ENCODE measurements around the gene CDC37. TPM values are rescaled to one million over a fixed set of nuclear protein-coding genes. Genes with fewer than 3 reads are reported as not detected.

CDC37 gene
- total and polyA plus RNA-seq, 7 experiments from 2014 or later = 62.8 to 229 (median 177) TPM

Small RNA genes lying within 50 kb of the gene (microRNA-seq; reads per million reads assigned to microRNA genes)
- not detected for gene MIR1181 (ENCODE audit: borderline microRNAs expressed)

Other genes starting within 250 kb of the CDC37 start
- gene DNMT1, start 208.6 kb downstream of the CDC37 start, total RNA-seq = 100 to 1,000 TPM; 175 to 334 (median 194) TPM
- 100 to 1,000 TPM; 113 to 153 TPM for gene DNMT1, start 208.6 kb downstream of the CDC37 start, polyA plus RNA-seq
- gene S1PR2, start 172.2 kb downstream of the CDC37 start, total RNA-seq = 1 to 10 TPM; 3.4 to 6.8 (median 5.2) TPM
- gene S1PR2, start 172.2 kb downstream of the CDC37 start, polyA plus RNA-seq = under 1 TPM; 0.64 to 0.81 TPM
- 10 to 100 TPM; 36.8 to 70.5 (median 43.0) TPM for gene MRPL4, start 151.3 kb downstream of the CDC37 start, total RNA-seq
- 10 to 100 TPM; 24.9 to 34.1 TPM for gene MRPL4, start 151.3 kb downstream of the CDC37 start, polyA plus RNA-seq
- 10 to 100 TPM in 3 of 5 experiments, 1 to 10 TPM in 2; 3.6 to 47.2 (median 16.3) TPM for gene ICAM1, start 132.4 kb downstream of the CDC37 start, total RNA-seq
- gene ICAM1, start 132.4 kb downstream of the CDC37 start, polyA plus RNA-seq = 1 to 10 TPM; 1.2 to 3.9 TPM
- 1 to 10 TPM in 3 of 5 experiments, under 1 TPM in 2; 0.40 to 3.7 (median 1.2) TPM for gene ICAM4, start 116.6 kb downstream of the CDC37 start, total RNA-seq
- gene ICAM4, start 116.6 kb downstream of the CDC37 start, polyA plus RNA-seq = under 1 TPM; 0.52 to 0.55 TPM
- 1 to 10 TPM in 1 of 5 experiments, under 1 TPM in 2, not detected in 2; 0.46 to 2.4 (median 0.48) TPM for gene ICAM5, start 113.6 kb downstream of the CDC37 start, total RNA-seq
- not detected for gene ICAM5, start 113.6 kb downstream of the CDC37 start, polyA plus RNA-seq
- gene ZGLP1, start 93.7 kb downstream of the CDC37 start, total RNA-seq = 10 to 100 TPM in 1 of 5 experiments, 1 to 10 TPM in 4; 1.2 to 11.4 (median 6.2) TPM
- under 1 TPM in 1 of 2 donors, not detected in 1; 0.22 TPM for gene ZGLP1, start 93.7 kb downstream of the CDC37 start, polyA plus RNA-seq
- 10 to 100 TPM in 2 of 5 experiments, 1 to 10 TPM in 3; 5.7 to 10.5 (median 9.3) TPM for gene FDX2, start 87.5 kb downstream of the CDC37 start, total RNA-seq
- 10 to 100 TPM; 18.3 to 19.4 TPM for gene FDX2, start 87.5 kb downstream of the CDC37 start, polyA plus RNA-seq
- gene RAVER1, start 70.0 kb downstream of the CDC37 start, total RNA-seq = 10 to 100 TPM; 43.2 to 81.1 (median 50.2) TPM
- 10 to 100 TPM; 15.6 to 31.9 TPM for gene RAVER1, start 70.0 kb downstream of the CDC37 start, polyA plus RNA-seq
- gene ICAM3, start 63.9 kb downstream of the CDC37 start, total RNA-seq = 100 to 1,000 TPM; 165 to 202 (median 189) TPM
- 100 to 1,000 TPM; 229 to 244 TPM for gene ICAM3, start 63.9 kb downstream of the CDC37 start, polyA plus RNA-seq
- 100 to 1,000 TPM; 224 to 346 (median 284) TPM for gene TYK2, start 23.0 kb downstream of the CDC37 start, total RNA-seq
- gene TYK2, start 23.0 kb downstream of the CDC37 start, polyA plus RNA-seq = 10 to 100 TPM; 45.4 to 55.6 TPM
- gene PDE4A, start 17.0 kb upstream of the CDC37 start, total RNA-seq = 10 to 100 TPM in 2 of 5 experiments, 1 to 10 TPM in 2, under 1 TPM in 1; 0.59 to 51.8 (median 5.0) TPM
- gene PDE4A, start 17.0 kb upstream of the CDC37 start, polyA plus RNA-seq = 1 to 10 TPM in 1 of 2 donors, under 1 TPM in 1; 0.47 to 2.0 TPM
- 10 to 100 TPM; 12.9 to 83.6 (median 31.4) TPM for gene KEAP1, start 99.8 kb upstream of the CDC37 start, total RNA-seq
- 10 to 100 TPM; 21.9 to 37.7 TPM for gene KEAP1, start 99.8 kb upstream of the CDC37 start, polyA plus RNA-seq
- gene S1PR5, start 113.9 kb upstream of the CDC37 start, total RNA-seq = 10 to 100 TPM in 1 of 5 experiments, 1 to 10 TPM in 1, under 1 TPM in 2, not detected in 1; 0.51 to 22.0 (median 3.5) TPM
- gene S1PR5, start 113.9 kb upstream of the CDC37 start, polyA plus RNA-seq = under 1 TPM; 0.53 to 0.55 TPM
- gene ATG4D, start 140.4 kb upstream of the CDC37 start, total RNA-seq = 10 to 100 TPM; 41.7 to 70.3 (median 56.7) TPM
- gene ATG4D, start 140.4 kb upstream of the CDC37 start, polyA plus RNA-seq = 10 to 100 TPM; 12.9 to 21.8 TPM
- 10 to 100 TPM; 48.4 to 84.1 (median 60.4) TPM for gene KRI1, start 162.5 kb upstream of the CDC37 start, total RNA-seq
- 10 to 100 TPM; 13.7 to 47.6 TPM for gene KRI1, start 162.5 kb upstream of the CDC37 start, polyA plus RNA-seq
- gene CDKN2D, start 165.4 kb upstream of the CDC37 start, total RNA-seq = 10 to 100 TPM; 20.5 to 73.9 (median 47.5) TPM
- 100 to 1,000 TPM in 1 of 2 donors, 10 to 100 TPM in 1; 72.9 to 102 TPM for gene CDKN2D, start 165.4 kb upstream of the CDC37 start, polyA plus RNA-seq
- not detected for gene AP1M2, start 183.8 kb upstream of the CDC37 start, total RNA-seq
- not detected for gene AP1M2, start 183.8 kb upstream of the CDC37 start, polyA plus RNA-seq
- gene SLC44A2, start 222.0 kb upstream of the CDC37 start, total RNA-seq = 100 to 1,000 TPM; 148 to 272 (median 194) TPM
- gene SLC44A2, start 222.0 kb upstream of the CDC37 start, polyA plus RNA-seq = 100 to 1,000 TPM; 216 to 375 TPM

Data from naive thymus-derived CD4-positive, alpha-beta T cell (primary cell).